Germinal center (tissue), 1 donor: Measurements from ENCODE around the gene SEMA3F.
"Not testable (repeated sequence)": the region's sequence is repeated elsewhere in the genome, so short reads cannot be mapped to it uniquely, and the experiment has no call there.

ENCODE experiments used
- DNase-seq: peaks from one replicate; pipeline ENCODE4 v3.0.0; 2012; ENCODE audit warnings: mixed read lengths, low spot score

SEMA3F gene

GRCh38 chr3:50211930-50212329 lies 56.8 kb downstream of the SEMA3F start:
- DNase-seq, result no peak

GRCh38 chr3:50212502-50212901 lies 57.4 kb downstream of the SEMA3F start:
- no peak for DNase-seq

GRCh38 chr3:50212971-50213370 lies 57.8 kb downstream of the SEMA3F start:
- DNase-seq, result no peak

- no peak for DNase-seq
These were observed 58.2 kb downstream of the SEMA3F start for GRCh38 chr3:50213373-50213772.

GRCh38 chr3:50214824-50215223 lies 59.7 kb downstream of the SEMA3F start:
- DNase-seq, result no peak

- DNase-seq, result no peak
These were observed 60.4 kb downstream of the SEMA3F start for GRCh38 chr3:50215529-50215928.

- no peak for DNase-seq
These were observed 62.6 kb downstream of the SEMA3F start for GRCh38 chr3:50217681-50218080.

GRCh38 chr3:50218448-50218847 lies 63.3 kb downstream of the SEMA3F start:
- no peak for DNase-seq

GRCh38 chr3:50219285-50219684 lies 64.2 kb downstream of the SEMA3F start:
- no peak for DNase-seq

- no peak for DNase-seq
These were observed 65.0 kb downstream of the SEMA3F start for GRCh38 chr3:50220109-50220508.

GRCh38 chr3:50221051-50221410 lies 65.9 kb downstream of the SEMA3F start:
- DNase-seq, result no peak

- no peak for DNase-seq
These were observed 66.5 kb downstream of the SEMA3F start for GRCh38 chr3:50221411-50222168.

GRCh38 chr3:50222169-50222528 lies 67.0 kb downstream of the SEMA3F start:
- no peak for DNase-seq

- DNase-seq, result no peak
These were observed 69.5 kb downstream of the SEMA3F start for GRCh38 chr3:50224639-50225038.

GRCh38 chr3:50226888-50227389 lies 71.8 kb downstream of the SEMA3F start:
- DNase-seq, result peak; percentile 54

- peak; percentile 91 for DNase-seq
These were observed 72.5 kb downstream of the SEMA3F start for GRCh38 chr3:50227390-50228183.

GRCh38 chr3:50228184-50228763 lies 73.2 kb downstream of the SEMA3F start:
- DNase-seq, result not testable (repeated sequence)

GRCh38 chr3:50229490-50229889 lies 74.4 kb downstream of the SEMA3F start:
- DNase-seq, result no peak

- peak; percentile 31 for DNase-seq
These were observed 75.1 kb downstream of the SEMA3F start for GRCh38 chr3:50230104-50230793.

GRCh38 chr3:50230794-50231125 lies 75.6 kb downstream of the SEMA3F start:
- DNase-seq, result no peak

GRCh38 chr3:50231581-50231980 lies 76.5 kb downstream of the SEMA3F start:
- DNase-seq, result no peak

- no peak for DNase-seq
These were observed 77.2 kb downstream of the SEMA3F start for GRCh38 chr3:50232303-50232702.

- no peak for DNase-seq
These were observed 78.1 kb downstream of the SEMA3F start for GRCh38 chr3:50233176-50233575.
